IPS DF 19.7 (cell line): ENCODE data around the gene DNAJB8.

Source experiments
- DNase-seq: peaks from one replicate; pipeline ENCODE4 v3.0.0-alpha.2; 2013; ENCODE audit warnings: low read depth, low spot score

Gene DNAJB8

DNA sequence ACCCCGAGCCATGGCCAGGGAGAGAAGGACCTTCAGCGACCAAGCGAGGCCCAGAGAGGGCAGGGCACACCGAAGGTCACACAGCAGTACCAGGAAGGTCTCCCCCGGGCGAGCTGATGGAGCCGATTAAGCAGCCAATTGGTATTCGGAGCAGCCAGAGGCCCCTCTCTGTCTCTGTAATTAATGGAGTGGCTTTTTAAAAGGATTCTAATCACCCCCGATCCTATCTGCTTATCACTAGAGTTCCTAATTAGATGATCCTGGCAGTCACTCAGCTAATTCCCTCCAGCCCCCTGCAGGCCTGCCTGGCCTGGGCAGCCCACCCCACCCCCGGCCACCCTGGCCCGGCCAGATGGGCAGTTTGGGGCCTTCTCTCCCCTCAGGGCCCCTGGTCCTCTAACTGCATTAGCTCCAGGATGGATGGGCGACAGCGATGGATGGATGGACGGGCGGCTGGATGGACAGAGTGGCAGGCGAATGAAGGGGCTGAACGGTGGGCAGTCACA is 1.6 kb upstream of the DNAJB8 start:
- no peak for DNase-seq

GRCh38 chr3:128464702-128465101 is 2.0 kb downstream of the DNAJB8 start:
- no peak for DNase-seq

DNA sequence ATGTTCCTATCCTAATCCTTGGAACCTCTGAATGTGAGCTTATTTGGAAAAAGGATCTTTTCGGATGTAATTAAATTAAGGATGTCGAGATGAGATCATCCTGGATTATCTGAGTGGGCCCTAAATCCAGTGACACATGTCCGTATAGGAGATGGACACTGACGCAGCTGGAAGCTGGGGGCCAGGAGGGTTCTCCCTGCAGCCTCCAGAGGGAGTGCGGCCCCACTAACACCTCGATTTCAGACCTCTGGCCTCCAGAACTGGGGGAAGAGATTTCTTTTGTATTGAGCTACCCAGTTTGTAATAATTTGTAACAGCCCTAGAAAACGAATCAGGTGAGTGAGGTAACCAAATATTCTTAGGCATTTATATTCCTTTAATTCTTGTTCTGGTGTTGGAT is 2.5 kb downstream of the DNAJB8 start:
- DNase-seq = no peak

DNA sequence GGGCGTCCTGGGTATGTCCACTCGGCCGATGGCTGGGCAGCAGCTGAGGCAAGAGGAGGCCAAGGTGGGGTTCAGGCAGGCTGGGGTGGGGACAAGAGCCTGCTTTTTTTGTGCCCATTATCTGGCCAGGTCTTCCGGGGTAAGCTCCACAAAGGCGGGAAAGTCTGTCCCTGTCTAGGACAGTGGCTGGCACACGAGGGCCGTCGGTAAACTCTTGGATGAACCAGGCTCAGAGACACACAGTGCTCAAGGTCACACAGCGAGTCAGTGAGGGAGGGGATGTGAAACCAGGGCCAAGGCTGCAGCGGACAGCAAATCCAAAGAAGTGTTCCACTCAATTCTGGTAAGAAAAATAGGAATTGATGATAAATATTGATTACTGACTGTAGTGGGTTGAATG is 2.9 kb downstream of the DNAJB8 start:
- DNase-seq = no peak

GRCh38 chr3:128463354-128463753 is 3.3 kb downstream of the DNAJB8 start:
- no peak for DNase-seq

- DNase-seq = no peak
Measured at GRCh38 chr3:128462931-128463330, 3.8 kb downstream of the DNAJB8 start.

DNA sequence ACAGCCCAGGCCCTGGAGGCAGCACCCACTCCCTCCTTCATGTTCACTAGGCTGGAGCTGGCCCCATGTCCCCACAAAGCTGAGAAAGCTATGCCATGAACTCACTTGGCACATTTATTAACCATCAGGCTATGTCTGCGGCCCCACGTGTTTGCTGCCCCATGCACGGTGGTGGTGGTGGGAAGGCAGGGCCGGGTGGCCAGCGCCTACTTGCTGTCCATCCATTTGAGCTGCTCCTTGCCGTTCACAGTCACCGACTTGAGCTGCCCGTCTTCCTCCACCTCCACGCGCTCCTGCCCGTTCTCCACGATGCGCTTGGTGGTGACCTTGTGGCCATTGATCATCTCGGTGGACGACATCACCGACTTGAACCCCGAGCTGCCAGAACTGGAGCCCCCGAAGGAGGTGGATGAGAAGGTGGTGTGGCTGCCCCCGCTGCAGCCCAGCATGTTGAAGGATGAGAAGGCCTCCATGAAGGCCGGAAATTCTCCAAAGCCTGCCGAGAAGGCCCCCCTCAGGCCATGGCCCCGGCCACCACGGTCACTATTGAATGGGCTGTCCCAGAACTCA is 4.3 kb downstream of the DNAJB8 start:
- DNase-seq = no peak

DNA sequence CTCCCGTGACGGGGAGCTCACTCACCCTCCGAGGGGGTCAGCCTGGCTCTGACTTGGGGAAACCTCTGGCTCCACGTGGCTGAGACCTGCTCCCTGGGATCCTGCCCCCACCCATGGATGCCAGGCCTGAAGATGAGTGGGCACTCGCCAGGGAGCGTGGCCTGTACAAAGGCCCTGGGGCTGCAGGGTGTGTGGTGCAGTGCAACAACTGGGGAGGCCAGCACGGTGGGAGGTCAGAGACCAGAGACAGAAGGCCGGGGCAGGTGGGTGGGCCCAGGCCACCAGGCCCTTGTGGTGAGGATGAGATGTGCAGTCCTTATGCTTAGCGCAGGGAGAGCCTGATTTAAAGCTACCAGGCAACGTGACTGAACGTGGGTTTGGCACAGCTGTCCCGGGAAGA is 5.0 kb downstream of the DNAJB8 start:
- no peak for DNase-seq

- DNase-seq = no peak
Measured at GRCh38 chr3:128459461-128459820, 7.2 kb downstream of the DNAJB8 start.

DNA sequence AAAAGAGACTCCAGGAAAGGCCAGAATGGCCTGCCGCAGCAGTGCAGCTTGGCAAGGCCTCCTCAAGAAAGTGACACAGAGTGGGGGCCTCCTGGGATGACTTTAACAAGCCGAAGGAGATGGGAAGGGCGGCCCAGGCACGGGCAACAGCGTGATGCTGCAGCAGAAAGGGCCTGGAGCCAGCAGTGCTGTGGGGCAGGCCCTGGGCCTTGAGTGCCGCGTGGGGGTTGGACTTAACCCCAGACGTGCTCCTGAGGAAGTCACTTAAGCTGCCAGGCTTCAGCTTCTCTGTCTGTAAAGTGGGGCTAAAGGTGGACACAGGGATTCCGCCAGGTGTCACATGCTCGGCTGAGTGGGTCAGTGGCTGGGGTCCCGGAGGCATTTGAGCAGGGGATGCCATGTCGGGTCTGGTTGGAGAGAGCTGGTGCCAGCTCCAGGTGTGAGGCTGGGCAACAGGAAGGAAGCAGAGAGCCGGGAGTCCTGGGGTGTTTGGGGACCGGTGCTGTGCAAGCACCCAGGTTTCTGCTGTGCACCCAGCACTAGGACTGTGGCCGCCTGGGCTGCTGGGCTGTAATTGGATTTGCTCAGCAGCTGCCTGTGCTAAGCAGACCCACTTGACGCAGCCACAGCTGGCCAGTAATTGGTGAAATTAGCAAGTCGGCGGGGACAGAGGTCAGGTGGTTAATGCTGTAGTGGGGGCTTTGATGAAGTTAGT is 7.8 kb downstream of the DNAJB8 start:
- no peak for DNase-seq

DNA sequence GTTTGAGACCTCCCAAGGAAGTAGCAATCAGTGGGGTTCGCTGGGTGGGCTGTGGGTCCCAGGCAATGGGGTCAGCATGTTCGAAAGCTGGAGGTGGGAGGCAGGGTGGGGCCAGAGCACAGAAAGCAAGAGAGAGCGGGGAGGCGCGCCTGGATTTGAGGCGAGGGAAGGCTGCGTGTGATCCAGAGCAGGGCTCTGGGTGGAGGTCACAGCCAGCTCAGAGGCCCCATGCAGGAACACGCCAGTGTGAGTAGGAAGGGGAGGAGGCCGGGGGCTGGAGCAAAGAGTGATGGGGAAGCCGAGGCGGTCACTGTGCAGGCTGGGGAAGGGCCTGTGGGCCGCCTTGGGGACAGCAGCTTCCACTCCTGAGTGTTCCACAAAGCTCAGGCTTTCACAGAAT is 8.8 kb downstream of the DNAJB8 start:
- DNase-seq = no peak

GRCh38 chr3:128456776-128457715 is 9.6 kb downstream of the DNAJB8 start:
- DNase-seq = no peak

GRCh38 chr3:128455786-128456748 is 10.6 kb downstream of the DNAJB8 start:
- no peak for DNase-seq

GRCh38 chr3:128455116-128455515 is 11.6 kb downstream of the DNAJB8 start:
- DNase-seq = no peak

DNA sequence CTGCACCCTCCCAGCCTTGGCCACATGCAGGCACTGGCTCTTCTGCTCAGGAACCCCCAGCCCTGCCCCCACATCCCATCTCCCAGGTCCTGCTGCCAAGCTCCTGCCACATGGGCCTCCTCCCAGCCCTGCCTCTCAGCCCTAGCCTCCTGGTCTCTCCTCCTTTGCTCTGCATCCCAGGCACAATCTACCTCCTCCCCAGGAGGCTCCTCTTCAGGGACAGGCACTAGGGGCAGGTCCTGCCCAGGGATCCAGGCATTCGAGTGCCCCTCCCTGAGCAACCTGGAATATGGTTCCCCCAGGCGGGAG is 12.4 kb downstream of the DNAJB8 start:
- no peak for DNase-seq

GRCh38 chr3:128453501-128454309 is 13.0 kb downstream of the DNAJB8 start:
- DNase-seq = no peak

- DNase-seq = no peak
Measured at GRCh38 chr3:128452678-128453275, 13.9 kb downstream of the DNAJB8 start.

GRCh38 chr3:128452120-128452519 is 14.6 kb downstream of the DNAJB8 start:
- DNase-seq = no peak

DNA sequence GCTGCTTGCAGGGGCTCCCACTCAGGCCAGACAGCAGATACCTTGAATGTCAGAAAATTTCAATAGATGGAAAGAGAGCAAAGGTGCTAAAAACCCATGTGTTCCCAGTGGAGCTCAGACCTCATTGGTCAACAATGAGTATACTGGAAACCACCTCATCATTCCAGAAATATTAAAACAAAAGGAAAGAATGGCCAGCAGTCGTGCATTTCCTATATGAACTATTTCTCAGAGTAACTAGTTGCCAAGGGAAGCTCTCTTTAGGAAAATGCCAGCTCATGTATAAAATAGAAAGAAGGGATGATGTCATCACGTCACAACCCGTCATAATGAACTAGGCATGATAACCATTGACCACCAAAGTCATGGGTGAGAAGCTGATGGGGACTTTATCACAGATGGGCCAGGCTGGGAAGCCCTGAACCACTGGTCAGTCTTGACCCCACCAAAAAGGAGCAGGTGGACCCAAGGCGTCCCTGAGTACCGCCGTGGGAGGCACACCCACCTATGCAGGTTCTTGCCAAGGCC is 17.5 kb downstream of the DNAJB8 start:
- no peak for DNase-seq

GRCh38 chr3:128448491-128448890 is 18.2 kb downstream of the DNAJB8 start:
- no peak for DNase-seq
